ENCODE measurements around the gene TXNRD1. TPM values are rescaled to one million over a fixed set of nuclear protein-coding genes. Genes with fewer than 3 reads are reported as not detected.
A peak's percentile ranks its signal among the peaks of the same experiment; 100 is the strongest.

TXNRD1 gene
- total and polyA plus RNA-seq, 2 donors (not counting 1 experiment from before 2014, with no cell fraction given): 436 to 1,000 TPM

- no peak for TF ChIP-seq EZH2 (IDR thresholded peaks at IDR 0.05; ENCODE audit: low read length, missing control alignments)
- TF ChIP-seq CTCF (conservative IDR thresholded peaks at IDR 0.05 in 1 of 2, IDR thresholded peaks at IDR 0.05 in 1 of 2; ENCODE audit: low read depth in 1 of 2, low read length in 2 of 2): no peak
- Histone ChIP-seq H3K9ac (ENCODE audit: insufficient read depth, low read length) (no peak overlapping the region), H3K79me2 (ENCODE audit: control insufficient read depth, insufficient read depth, low read length) (no peaks in the 10 kb centered on the region), H3K4me2 (ENCODE audit: extremely low read depth, insufficient read depth, low read length) (no peak overlapping the region), H2AFZ (ENCODE audit: low read length) (no peak overlapping the region), H3K9me3 (ENCODE audit: control insufficient read depth, insufficient read depth, low read depth, low read length) (no peaks in the 10 kb centered on the region), H4K20me1 (ENCODE audit: control insufficient read depth, extremely low read depth, insufficient read depth, low read length) (no peaks in the 10 kb centered on the region), H3K27ac (ENCODE audit: insufficient read depth, low read length) (no peak overlapping the region), H3K4me1 (ENCODE audit: control insufficient read depth, extremely low read depth, insufficient read depth, low read length) (no peaks in the 10 kb centered on the region), H3K36me3 (ENCODE audit: control insufficient read depth, insufficient read depth, low read length) (no peaks in the 10 kb centered on the region), H3K27me3 (ENCODE audit: control insufficient read depth, insufficient read depth, low read length) (no peaks in the 10 kb centered on the region), H3K4me3 (replicated peaks in 1 of 4; ENCODE audit: control extremely low read depth in 1 of 4, insufficient read depth in 1 of 4, low read depth in 3 of 4, low read length in 4 of 4) (no peak overlapping the region)
- peak in 1 of 2 donors; percentile 54 for DNase-seq (ENCODE audit: low read depth in 2 of 2)
Observed at GRCh38 chr12:104376650-104377513, 161.3 kb downstream of the TXNRD1 start.

- Histone ChIP-seq H3K4me1 (ENCODE audit: control insufficient read depth, extremely low read depth, insufficient read depth, low read length) (peaks cover 3% of the 10 kb centered on the region), H3K27ac (ENCODE audit: insufficient read depth, low read length) (no peak overlapping the region), H3K27me3 (ENCODE audit: control insufficient read depth, insufficient read depth, low read length) (no peaks in the 10 kb centered on the region), H3K36me3 (ENCODE audit: control insufficient read depth, insufficient read depth, low read length) (no peaks in the 10 kb centered on the region), H3K4me2 (ENCODE audit: extremely low read depth, insufficient read depth, low read length) (no peak overlapping the region), H4K20me1 (ENCODE audit: control insufficient read depth, extremely low read depth, insufficient read depth, low read length) (no peaks in the 10 kb centered on the region), H2AFZ (ENCODE audit: low read length) (no peak overlapping the region), H3K4me3 (replicated peaks in 1 of 4; ENCODE audit: control extremely low read depth in 1 of 4, insufficient read depth in 1 of 4, low read depth in 3 of 4, low read length in 4 of 4) (no peak overlapping the region), H3K9me3 (ENCODE audit: control insufficient read depth, insufficient read depth, low read depth, low read length) (no peaks in the 10 kb centered on the region), H3K79me2 (ENCODE audit: control insufficient read depth, insufficient read depth, low read length) (no peaks in the 10 kb centered on the region), H3K9ac (ENCODE audit: insufficient read depth, low read length) (no peak overlapping the region)
- no peak for TF ChIP-seq EZH2 (IDR thresholded peaks at IDR 0.05; ENCODE audit: low read length, missing control alignments)
- no peak for TF ChIP-seq CTCF (conservative IDR thresholded peaks at IDR 0.05 in 1 of 2, IDR thresholded peaks at IDR 0.05 in 1 of 2; ENCODE audit: low read depth in 1 of 2, low read length in 2 of 2)
- DNase-seq (ENCODE audit: low read depth in 2 of 2): no peak
Observed at GRCh38 chr12:104377514-104377812, 161.9 kb downstream of the TXNRD1 start.

GRCh38 chr12:104378427-104378826, 162.8 kb downstream of the TXNRD1 start:
- TF ChIP-seq CTCF (conservative IDR thresholded peaks at IDR 0.05 in 1 of 2, IDR thresholded peaks at IDR 0.05 in 1 of 2; ENCODE audit: low read depth in 1 of 2, low read length in 2 of 2) (no peak), EZH2 (IDR thresholded peaks at IDR 0.05; ENCODE audit: low read length, missing control alignments) (no peak)
- DNase-seq (ENCODE audit: low read depth in 2 of 2): no peak
- Histone ChIP-seq H3K27me3 (ENCODE audit: control insufficient read depth, insufficient read depth, low read length) (no peaks in the 10 kb centered on the region), H4K20me1 (ENCODE audit: control insufficient read depth, extremely low read depth, insufficient read depth, low read length) (no peaks in the 10 kb centered on the region), H3K9ac (ENCODE audit: insufficient read depth, low read length) (no peak overlapping the region), H3K4me2 (ENCODE audit: extremely low read depth, insufficient read depth, low read length) (no peak overlapping the region), H3K4me1 (ENCODE audit: control insufficient read depth, extremely low read depth, insufficient read depth, low read length) (peaks cover 3% of the 10 kb centered on the region), H3K9me3 (ENCODE audit: control insufficient read depth, insufficient read depth, low read depth, low read length) (no peaks in the 10 kb centered on the region), H2AFZ (ENCODE audit: low read length) (no peak overlapping the region), H3K4me3 (replicated peaks in 1 of 4; ENCODE audit: control extremely low read depth in 1 of 4, insufficient read depth in 1 of 4, low read depth in 3 of 4, low read length in 4 of 4) (no peak overlapping the region), H3K36me3 (ENCODE audit: control insufficient read depth, insufficient read depth, low read length) (no peaks in the 10 kb centered on the region), H3K79me2 (ENCODE audit: control insufficient read depth, insufficient read depth, low read length) (no peaks in the 10 kb centered on the region), H3K27ac (ENCODE audit: insufficient read depth, low read length) (no peak overlapping the region)
